ENCODE measurements around the gene ENPP1.
"Not testable (repeated sequence)": the region's sequence is repeated elsewhere in the genome, so short reads cannot be mapped to it uniquely, and the experiment has no call there.

The ENPP1 gene

GRCh38 chr6:131832363-131832762, 24.5 kb downstream of the ENPP1 start:
- no peak for DNase-seq

GRCh38 chr6:131838051-131838450, 30.2 kb downstream of the ENPP1 start:
- DNase-seq = no peak

DNA sequence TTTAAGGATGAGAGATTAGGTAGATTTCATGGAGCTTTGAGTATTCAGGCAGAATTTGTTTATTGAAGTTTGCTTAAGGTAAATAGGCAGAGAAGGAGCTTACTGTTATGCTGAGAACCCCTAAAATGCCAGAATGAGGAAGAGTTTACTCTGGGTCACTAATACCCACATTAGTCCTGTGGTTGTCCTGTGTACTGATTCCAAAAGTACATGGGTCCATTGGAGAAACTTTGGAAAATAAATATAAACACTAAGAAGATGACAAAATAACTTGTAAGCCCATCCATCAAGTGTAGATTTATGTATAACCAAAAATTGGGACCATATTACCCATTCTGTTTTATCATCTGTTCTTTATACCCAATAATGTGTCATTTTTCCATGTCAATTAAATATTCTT, 31.6 kb downstream of the ENPP1 start:
- no peak for DNase-seq

DNA sequence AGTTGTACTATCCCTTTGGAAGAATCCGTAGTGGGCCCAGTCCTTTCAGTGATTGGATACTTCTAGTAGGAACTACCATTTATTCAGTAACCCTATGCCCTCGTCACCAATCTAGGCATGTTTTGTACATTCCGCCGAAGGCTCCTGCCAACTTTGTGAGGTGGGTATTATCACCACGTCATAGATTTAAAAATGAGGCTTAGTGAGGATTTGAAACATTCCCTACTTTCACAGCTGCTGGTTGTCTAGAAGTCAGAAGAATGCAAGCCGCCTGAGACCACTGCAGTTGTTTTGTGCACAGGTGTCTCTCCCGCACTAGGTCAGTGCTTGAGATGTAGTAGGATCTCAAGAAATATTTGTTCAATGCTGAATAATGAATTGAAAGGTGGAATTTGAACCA, 32.6 kb downstream of the ENPP1 start:
- DNase-seq = no peak

- no peak for DNase-seq
These were observed 33.2 kb downstream of the ENPP1 start for GRCh38 chr6:131840936-131841583.

- no peak for DNase-seq
These were observed 35.9 kb downstream of the ENPP1 start for GRCh38 chr6:131843768-131844167.

DNA sequence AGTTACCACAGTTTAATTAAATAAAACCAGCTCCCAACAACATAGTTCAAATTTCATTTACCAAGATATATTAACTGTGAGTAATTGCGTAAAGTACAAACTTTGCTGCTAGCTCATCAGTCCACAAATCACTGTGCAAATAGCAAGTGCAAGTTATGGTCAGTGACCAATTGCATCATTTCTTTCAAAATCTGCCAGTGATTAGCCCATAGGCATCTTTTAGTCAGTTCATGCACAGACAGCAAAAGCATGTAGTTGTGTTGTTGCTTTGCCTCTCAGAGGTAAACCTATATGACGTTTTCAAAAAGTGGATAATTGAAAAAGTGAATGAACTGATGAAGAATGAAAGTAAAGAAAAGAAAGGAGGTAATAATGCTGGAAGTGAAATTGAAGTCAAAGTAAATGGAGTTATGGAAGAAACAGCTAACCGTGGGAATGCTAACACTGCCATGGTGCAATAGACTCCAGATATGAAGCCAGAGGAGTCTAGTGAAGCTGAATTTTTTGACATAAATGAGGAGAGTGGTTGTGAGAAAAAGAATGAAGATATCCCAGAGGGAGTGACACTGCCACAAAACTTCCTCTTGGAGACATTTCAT, 36.5 kb downstream of the ENPP1 start:
- no peak for DNase-seq

GRCh38 chr6:131846023-131846663, 38.3 kb downstream of the ENPP1 start:
- DNase-seq = no peak

- DNase-seq = no peak
These were observed 39.1 kb downstream of the ENPP1 start for GRCh38 chr6:131846905-131847304.

DNA sequence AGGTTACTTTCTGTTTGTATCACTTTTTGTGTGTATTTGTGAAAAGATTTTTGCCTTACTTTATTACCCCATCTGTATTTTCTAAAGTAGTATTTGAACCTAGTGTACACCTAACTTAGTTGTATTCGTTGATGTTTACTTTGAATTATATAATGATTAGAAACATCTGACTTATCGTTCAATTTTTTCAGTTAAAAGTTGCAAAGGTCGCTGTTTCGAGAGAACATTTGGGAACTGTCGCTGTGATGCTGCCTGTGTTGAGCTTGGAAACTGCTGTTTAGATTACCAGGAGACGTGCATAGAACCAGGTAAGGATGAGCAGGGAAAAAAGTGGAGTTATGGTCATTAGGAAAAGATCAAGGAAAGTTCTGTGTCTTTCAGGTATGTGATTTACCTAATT, 42.0 kb downstream of the ENPP1 start:
- no peak for DNase-seq

DNA sequence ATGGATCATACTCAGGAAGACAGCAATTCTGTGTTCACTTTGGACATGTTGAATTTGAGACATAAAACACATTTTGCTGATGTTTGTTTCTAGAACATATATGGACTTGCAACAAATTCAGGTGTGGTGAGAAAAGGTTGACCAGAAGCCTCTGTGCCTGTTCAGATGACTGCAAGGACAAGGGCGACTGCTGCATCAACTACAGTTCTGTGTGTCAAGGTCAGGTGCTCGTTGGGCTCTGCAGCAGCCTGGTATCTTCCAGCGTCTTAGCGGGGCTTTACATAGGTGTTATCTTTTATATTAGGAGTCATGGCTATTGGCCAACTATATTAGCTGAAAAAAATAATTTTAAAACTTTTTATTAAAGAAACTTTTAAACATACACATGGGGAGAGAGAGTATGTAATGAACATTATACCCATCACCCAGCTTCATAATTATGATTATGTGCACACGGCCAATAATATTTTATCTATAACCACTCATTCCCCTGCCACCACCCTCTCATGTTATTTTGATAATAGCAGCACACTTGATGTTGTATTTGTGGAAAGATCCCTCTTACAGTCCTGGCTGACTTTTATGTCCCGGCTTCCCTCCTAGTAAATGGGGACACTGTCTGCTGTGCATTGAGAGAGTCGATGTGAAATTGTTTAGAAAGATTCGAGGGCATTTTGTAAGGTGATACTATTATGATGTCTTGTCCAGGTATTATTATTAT, 43.4 kb downstream of the ENPP1 start:
- no peak for DNase-seq

- DNase-seq = no peak
These were observed 44.4 kb downstream of the ENPP1 start for GRCh38 chr6:131852200-131852599.

GRCh38 chr6:131854803-131855202, 47.0 kb downstream of the ENPP1 start:
- DNase-seq = no peak

DNA sequence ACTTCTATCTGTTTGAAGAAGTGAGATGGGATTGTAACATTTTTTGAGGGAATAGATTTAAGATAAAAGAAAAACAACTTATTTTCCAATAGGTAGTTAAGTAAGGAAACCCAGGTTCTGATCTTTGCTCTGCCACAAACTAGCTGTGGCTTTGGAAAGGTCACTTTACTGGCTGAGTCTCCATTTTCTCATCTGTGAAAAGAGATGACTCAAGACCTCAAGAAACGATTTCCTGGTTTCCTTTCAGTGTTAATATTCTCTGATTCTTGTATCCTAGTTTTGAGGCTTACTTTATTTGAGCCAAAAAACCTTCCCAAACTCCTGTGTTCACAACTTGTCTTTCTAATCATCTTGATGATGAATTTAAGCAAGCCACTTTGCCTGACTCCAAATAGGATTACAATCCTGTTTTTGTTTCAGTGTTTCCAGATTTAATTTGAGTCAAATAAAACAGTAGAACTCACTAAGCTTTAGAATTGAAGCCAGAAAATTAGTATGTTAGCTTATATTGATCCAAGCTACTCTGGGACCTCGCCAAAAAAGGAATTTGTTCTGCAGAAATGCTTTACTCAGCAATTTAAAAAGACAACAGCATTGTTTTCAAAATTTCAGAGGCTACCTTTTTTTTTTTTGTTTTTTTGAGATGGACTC, 51.1 kb downstream of the ENPP1 start:
- DNase-seq = no peak

DNA sequence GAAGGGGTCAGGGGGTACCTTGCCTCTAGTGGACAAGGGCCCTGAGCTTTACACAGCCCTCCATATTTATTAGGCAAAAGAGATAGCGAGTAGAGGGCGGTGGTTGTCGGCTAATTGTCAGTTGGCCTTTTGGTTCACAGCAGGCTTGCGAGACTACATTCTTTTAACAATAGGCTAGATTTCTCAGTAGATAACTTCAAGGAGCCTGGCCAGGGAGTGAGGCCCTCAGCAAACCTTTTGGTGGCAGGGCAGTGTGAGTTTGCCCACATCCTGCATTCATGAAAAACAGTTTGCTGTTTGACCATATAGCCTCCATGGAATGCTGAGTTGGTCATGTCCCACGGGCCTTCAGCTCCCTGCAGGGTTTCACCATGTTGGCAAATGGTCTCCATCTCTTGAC, 51.8 kb downstream of the ENPP1 start:
- not testable (repeated sequence) for DNase-seq

DNA sequence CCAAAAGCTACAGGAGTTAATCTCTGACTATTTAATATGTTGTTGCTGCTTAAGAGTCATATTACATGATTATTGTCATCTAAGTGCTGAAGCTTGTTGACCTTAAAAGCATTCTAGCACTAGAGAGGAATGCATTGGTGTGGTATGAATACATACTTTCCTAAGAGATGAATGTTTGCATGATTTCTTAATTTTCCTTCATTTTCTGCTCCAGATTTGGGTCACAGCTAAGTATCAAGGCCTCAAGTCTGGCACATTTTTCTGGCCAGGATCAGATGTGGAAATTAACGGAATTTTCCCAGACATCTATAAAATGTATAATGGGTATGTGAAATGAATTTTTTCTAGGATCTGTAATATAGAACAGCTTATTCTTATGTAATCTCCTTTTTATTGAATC, 53.6 kb downstream of the ENPP1 start:
- no peak for DNase-seq

DNA sequence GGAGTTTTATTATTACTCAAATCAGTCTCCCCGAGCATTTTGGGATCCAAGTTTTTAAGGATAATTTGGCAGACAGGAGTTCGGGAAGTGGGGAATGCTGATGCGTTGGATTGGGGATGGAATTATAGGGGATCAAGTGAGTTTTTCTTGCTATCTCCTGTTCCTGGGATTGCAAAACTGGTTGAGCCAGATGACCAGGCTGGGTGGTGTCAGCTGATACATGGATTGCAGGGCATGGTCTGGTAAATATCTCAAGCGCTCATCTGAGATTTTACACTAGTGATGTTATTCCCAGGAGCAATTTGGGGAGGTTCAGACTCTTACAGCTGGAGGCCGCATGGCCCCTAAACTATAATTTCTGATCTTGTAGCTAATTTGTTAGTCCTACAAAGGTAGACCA, 54.7 kb downstream of the ENPP1 start:
- no peak for DNase-seq

GRCh38 chr6:131867744-131868143, 59.9 kb downstream of the ENPP1 start:
- DNase-seq = no peak

GRCh38 chr6:131868836-131869235, 61.0 kb downstream of the ENPP1 start:
- DNase-seq = no peak

DNA sequence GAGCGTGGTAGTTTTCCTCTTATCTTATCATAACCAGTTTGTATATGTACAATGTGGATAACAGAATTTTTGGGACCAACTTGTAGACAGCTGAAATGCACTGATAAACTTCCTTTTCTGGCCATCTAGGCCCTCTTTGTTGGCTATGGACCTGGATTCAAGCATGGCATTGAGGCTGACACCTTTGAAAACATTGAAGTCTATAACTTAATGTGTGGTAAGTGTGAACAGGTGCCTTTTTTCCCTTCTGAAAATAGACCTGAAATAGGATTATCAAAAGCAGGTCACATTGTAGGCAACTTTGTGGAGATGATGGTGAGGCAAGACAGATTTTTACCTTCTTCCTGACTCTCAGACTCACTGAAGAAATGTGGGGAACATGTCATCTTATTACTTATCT, 67.8 kb downstream of the ENPP1 start:
- DNase-seq = no peak

DNA sequence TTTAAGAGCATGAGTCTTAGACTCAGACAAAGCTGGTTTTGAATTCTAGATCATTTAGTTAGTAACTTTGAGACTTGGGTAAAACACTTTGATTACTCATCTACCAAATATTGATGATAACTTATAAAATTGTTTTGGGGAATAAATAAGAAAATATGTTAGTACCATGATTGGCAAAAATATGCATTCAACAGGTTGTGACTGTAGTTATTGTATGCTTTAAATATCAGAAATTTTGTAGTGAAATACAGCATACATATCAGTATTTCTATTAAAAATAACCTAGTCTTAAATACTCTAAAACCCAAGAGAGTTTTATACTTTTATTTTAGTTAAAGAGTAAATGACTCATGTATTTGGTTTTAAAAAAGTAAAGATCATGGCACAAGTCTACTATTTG, 68.7 kb downstream of the ENPP1 start:
- DNase-seq = no peak

- DNase-seq = no peak
These were observed 70.4 kb downstream of the ENPP1 start for GRCh38 chr6:131877999-131878789.

DNA sequence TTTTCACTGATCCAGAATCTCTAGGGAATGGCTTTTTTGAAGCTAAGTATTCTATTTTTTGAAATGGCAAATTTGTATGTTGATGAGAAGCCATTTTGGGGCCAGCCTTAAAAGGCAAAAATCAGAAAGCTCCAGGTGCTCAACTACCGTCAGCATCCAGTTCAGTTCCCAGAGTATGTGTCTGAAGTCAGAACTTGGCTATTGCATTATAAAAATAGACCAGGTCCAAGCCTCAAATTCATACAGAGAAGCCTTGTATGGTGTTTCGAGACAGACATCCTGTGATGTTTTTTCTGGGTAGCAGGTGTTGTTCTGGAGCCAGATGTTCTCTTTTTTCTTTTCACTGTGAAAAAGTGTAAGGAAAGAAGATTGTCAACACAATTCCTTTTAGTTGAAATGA, 75.2 kb downstream of the ENPP1 start:
- DNase-seq = no peak

Measured in NCI-H2029 (cell line).